GM10847 (cell line): ENCODE data around the gene CCDC102B.

ENCODE experiments used
- POLR2A ChIP-seq: IDR thresholded peaks from 2 replicates; pipeline ENCODE4 v1.6.1; 2011; ENCODE audit not compliant: insufficient read length; ENCODE audit errors: extremely low read depth

The CCDC102B gene

DNA sequence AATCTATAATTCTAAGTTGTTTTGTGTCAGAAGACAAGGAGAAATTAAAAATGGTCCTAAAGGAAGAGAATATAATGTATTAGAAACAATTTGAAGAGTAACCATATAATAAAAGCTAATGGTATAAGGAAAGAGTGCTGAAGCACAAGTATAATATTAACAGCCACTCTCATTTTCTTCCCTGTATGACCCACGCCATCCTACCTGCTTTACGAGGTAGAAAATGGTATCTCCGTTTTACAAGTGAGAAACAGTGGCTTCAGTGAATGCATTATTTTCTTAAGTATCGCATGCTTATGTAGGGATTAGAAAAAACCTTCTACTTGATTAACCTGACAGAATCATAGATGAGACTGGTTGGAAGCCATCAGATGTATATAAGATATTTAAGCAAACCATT lies 266.2 kb downstream of the CCDC102B start:
- TF ChIP-seq POLR2A, result no peak

DNA sequence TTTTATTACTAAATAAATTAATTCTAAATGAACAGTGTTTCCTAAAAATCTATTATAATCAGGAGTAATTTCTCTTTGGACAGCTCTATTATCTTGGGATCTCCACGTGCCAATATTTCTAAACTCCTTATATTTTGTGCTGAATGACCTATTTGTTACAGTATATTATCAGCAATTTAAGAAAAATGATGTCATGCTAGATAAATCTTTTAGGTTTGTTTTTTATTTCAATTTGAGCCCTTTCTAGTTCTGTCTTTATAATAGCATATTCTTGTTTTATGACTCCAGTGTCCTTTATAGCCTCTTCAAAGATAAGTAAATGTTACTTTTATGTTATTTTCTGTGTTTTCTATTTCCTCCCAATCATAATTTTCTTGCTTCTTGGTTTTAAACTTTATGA lies 269.2 kb downstream of the CCDC102B start:
- no peak for TF ChIP-seq POLR2A

DNA sequence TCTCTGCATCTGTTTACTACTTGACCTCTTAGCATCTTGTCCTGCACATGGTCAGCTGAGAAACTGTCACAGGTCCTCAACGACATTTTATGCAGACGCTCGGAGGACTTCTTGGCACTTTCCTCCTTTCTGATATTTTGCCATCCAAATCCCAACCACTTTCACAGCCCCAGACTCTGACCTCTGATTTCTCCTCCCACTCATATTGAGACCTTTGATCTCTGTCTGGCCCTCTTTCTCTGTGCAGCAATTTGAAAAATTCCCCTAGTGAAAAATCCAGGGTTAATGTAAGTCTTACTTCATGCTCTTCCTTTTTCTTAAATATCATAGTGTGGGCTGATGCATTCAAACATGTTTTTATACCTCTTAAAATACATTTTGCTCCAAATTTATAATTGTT lies 273.8 kb downstream of the CCDC102B start:
- TF ChIP-seq POLR2A, result no peak

DNA sequence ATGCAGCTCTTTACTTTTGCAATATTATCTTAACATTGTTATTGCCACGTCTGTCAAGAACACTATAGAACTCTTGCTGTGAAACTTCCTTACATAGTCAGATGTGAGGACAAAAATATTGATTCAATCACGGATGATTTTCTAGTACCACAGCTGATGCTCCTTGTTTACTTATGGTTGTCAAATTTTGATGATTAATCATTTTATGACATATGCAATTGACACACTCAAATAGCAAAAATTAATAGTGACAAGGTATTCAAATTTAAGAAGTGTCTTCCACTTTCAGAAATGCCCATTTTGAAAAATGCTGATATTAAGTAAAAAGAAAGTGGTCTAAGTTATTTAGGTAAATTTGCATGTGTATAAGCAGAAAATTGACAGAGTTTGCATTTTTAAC lies 284.0 kb downstream of the CCDC102B start:
- no peak for TF ChIP-seq POLR2A

DNA sequence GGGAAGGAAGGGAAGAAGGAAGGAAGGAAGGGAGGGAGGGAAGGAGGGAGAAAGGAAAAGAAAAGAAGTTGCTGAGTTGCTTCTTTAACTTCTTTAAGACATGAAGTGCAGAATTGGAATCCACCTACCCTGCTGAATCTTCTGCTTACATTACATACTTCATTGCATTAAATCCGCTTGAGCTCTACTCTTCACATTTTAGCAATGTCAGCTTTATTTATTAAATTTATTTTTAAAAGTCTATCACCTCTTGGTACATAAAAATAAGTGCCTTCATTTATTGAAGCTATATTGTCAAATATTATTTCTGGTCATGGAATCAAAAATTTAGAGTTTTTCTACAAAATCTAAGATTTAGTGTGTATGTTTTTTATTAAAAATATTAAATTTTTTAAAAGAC lies 284.6 kb downstream of the CCDC102B start:
- no peak for TF ChIP-seq POLR2A

DNA sequence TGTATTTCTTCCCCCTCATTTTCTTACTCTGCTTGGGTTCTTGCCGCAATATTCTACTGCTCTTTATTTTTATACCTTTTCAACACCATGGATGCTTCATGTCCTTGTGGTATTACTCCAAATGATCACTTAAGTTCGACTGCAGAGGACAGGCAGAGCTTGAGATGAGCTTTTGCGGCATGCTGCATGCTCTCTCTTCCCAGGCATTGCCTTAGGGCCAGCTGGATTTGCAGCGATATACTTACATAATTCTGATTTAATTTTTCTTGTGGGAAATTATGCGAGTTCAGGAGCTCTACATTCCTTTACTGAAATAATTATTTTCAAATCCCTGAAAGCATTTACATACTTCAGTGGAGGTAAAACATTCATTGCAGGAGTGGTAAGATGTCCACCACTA lies 288.1 kb downstream of the CCDC102B start:
- TF ChIP-seq POLR2A, result no peak

DNA sequence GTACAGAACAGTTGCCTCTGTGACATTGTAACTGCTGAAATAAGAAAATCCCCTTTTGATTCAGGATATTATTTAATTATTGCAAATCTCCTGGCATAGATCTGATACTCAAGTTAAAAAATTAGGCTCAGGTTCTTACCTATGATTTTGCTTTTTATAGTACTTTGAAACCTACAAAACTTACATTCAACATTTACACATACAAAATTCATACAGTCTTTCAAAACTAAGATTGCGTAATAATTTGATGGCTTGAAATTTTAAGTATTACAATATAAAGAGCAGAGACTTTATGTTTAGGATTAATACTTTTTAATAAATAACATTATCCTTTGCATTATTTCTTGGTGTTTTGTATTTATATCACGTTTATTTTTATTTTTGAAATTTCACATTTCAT lies 291.1 kb downstream of the CCDC102B start:
- TF ChIP-seq POLR2A, result no peak

DNA sequence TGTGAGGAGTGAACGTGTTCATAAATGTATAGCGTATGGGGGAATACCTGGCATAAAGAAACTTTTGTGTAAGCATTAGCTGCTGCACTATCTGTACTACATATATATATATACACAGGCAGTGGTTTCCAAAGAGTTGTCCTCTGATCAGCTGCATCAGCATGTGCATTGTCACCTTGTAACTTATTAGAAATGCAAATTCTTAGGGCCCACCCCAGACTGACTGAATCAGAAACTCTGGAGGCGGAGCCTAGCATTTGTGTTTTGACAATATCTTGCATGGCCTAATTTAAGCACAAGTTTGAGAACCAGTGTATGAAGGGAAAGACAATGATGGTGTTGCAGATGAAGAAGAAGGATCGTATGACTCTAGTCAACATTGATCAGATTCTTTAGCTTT lies 299.5 kb downstream of the CCDC102B start:
- no peak for TF ChIP-seq POLR2A

DNA sequence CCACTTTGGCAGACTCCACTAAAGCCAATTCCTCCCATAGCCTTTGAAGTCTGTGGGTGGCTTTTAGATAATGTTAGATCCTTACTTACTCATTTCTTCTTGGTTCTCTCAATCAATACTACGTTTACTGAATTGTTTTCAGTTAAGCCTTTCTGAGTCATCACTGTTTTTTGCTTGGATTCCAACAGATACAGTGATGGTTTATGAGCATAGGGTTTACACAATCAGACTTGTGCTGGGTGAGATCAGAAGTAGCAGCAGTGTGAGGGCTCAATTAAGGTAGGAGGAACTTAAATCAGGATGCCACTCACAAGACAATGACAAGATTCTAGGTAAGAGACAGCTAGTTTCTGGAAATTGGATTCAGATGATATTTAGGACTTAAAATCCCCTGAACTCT lies 305.1 kb downstream of the CCDC102B start:
- no peak for TF ChIP-seq POLR2A
